ENCODE measurements around the gene TLCD2. TPM values are rescaled to one million over a fixed set of nuclear protein-coding genes. Genes with fewer than 3 reads are reported as not detected.

TLCD2 gene
- total and polyA plus RNA-seq, 2 of the 13 experiments (the other 11 are each of a cell fraction or from before 2014, with no cell fraction given), result 0.90 to 1.1 TPM

GRCh38 chr17:1743088-1743439 is 32.9 kb upstream of the TLCD2 start (continued):
- 0 out of 2 replicates have a peak, but pooled peaks have one; percentile 8 for TF ChIP-seq ATF2 (CRISPR knock-in tag; IDR thresholded peaks at IDR 0.05)
- 0 out of 2 replicates have a peak, but pooled peaks have one; percentile 8 for TF ChIP-seq ZSCAN31 (CRISPR knock-in tag; IDR thresholded peaks at IDR 0.05; ENCODE audit: low read depth)
- TF ChIP-seq BORCS8-MEF2B (CRISPR knock-in tag; IDR thresholded peaks at IDR 0.05), result peak; percentile 47
- TF ChIP-seq ZBTB37 (CRISPR knock-in tag; IDR thresholded peaks at IDR 0.05), result no peak
- TF ChIP-seq RBM22 (optimal IDR thresholded peaks at IDR 0.05; ENCODE audit: low read length), result no peak
- TF ChIP-seq ZNF24 (IDR thresholded peaks at IDR 0.05), result no peak
- peak; percentile 66; the same call in 1 of the 2 replicates for TF ChIP-seq UBTF (CRISPR knock-in tag; IDR thresholded peaks at IDR 0.05)
- TF ChIP-seq ZNF18 (CRISPR knock-in tag; IDR thresholded peaks at IDR 0.05; ENCODE audit: insufficient replicate concordance), result peak; percentile 5
- TF ChIP-seq ZNF768 (CRISPR knock-in tag; IDR thresholded peaks at IDR 0.05), result 0 out of 2 replicates have a peak, but pooled peaks have one; percentile 17
- no peak for TF ChIP-seq ZNF224 (CRISPR knock-in tag; IDR thresholded peaks at IDR 0.05)
- TF ChIP-seq ZNF709 (CRISPR knock-in tag; IDR thresholded peaks at IDR 0.05), result 0 out of 2 replicates have a peak, but pooled peaks have one; percentile 22
- peak; percentile 14; the same call in 1 of the 2 replicates for TF ChIP-seq ZNF580 (CRISPR knock-in tag; IDR thresholded peaks at IDR 0.05; ENCODE audit: borderline replicate concordance, low read depth)
- TF ChIP-seq ZNF318 (CRISPR knock-in tag; IDR thresholded peaks at IDR 0.05), result no peak
- TF ChIP-seq PRPF4 (IDR thresholded peaks at IDR 0.05; ENCODE audit: low read depth, low read length, poor library complexity, severe bottlenecking), result no peak

Data from HepG2 (cell line).